Activated CD4-positive, CD25-positive, alpha-beta regulatory T cell treated with anti-CD3 and anti-CD28 coated beads, Interleukin-2, amount 50 U/mL, for 16 hours (primary cell): ENCODE results near the gene GDF11.

ENCODE experiments used
- DNase-seq: peaks from one replicate; pipeline ENCODE4 v3.0.0-alpha.2; 2020; ENCODE audit warnings: low read depth, low spot score

The GDF11 gene

GRCh38 chr12:55723516-55724225 is 19.3 kb upstream of the GDF11 start:
- no peak for DNase-seq

- no peak for DNase-seq
Observed at GRCh38 chr12:55724226-55724939, 18.5 kb upstream of the GDF11 start.

GRCh38 chr12:55724940-55725309 is 18.0 kb upstream of the GDF11 start:
- no peak for DNase-seq

DNA sequence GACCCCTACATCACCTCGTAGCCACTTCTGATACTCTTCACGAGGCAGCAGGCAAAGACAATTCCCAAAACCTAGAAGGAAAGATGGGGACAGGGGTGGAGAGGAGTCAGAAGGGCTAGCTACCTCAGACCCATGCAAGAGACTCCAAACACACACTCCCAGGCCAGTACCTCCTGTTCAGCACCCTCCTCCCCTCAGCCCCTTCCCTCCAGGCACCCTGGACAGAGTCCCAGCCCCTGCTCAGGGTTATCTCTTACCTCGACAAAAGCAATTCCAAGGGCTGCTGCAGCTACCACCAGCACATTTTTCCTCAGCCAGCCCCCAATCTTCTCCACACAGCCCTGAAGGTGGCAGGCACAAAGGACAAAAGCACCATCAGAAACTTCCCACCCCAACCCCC is 17.4 kb upstream of the GDF11 start:
- DNase-seq = no peak

DNA sequence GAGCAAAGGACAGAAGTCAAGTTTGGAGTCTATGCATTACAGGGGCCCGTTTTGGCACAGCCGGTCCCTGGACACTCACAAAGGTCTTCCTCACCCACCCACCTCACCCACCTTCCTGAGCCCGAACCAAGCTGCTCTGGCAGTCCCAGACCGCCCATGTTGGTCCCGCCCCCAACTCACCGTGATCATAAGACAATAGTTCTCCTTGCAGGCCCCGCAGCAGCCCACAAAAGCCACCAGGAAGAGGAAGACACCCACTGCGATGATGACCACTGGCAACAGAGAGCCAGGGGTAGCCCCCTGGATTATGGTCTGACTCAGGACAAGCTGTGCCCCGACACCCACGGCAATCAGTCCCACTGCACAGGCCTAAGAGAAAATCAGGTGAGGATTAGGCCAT is 16.0 kb upstream of the GDF11 start:
- no peak for DNase-seq

DNA sequence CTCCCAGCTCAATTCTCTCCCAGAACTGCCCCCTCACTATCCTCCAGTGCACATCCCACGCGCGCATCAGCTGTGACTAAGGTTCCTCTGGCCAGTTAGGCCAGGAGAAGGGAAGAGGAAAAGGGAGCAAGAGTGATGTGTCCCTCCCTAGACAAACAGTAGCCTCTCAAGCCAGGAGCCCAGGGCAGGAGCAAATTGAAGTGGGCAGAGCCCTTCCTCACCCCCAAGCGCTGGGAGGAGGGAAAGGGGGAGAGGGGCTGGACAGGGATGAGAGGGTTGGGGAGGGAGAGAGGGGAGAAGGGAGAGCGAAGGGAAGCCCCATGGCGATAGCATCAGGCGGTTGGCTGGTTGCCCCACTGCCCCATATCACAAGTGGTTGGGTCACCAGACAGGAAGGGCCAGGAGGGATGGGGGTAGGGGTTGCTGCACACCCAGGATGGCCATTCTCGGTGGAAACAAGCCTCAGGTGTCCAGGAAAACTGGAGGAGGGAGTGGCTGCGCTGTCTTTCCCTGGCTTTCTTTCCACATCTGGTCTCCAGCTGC is 15.2 kb upstream of the GDF11 start:
- DNase-seq = no peak

DNA sequence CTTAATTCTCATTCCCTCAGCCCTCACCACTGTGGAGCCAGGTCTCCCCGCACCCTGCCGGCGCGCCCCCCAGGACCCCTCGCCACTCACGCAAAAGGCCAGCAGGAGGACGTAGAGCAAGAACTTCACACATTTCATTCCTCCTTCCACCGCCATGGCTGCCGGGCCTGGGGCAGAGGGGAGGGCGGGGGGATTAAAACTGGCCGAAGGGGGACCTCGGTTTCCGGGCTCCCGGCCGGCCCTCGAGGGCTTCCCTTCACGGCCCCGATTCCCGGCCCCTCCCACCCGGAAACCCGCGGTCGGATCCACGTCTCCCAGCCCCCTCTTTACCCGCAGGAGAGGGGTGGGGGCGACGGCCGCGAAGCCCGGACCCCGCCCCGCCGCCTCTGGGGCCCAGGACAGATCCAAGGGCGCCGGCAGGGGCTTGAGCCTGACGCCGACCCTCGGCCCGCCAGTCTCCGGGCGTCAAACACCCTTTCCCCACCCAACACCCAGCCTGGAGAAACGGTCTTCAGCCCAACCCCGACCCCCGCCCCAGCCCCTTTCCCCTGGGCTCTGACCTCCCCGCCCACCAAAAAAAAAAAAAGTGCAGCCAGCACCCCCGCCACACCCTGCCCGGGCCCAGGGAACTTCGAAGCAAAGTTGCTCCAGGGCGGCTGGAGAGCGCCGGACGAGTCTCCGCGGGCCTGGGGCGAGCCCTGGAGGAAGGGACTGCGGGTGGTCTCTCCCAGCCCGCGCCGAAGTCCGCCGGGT is 14.6 kb upstream of the GDF11 start:
- DNase-seq = no peak

DNA sequence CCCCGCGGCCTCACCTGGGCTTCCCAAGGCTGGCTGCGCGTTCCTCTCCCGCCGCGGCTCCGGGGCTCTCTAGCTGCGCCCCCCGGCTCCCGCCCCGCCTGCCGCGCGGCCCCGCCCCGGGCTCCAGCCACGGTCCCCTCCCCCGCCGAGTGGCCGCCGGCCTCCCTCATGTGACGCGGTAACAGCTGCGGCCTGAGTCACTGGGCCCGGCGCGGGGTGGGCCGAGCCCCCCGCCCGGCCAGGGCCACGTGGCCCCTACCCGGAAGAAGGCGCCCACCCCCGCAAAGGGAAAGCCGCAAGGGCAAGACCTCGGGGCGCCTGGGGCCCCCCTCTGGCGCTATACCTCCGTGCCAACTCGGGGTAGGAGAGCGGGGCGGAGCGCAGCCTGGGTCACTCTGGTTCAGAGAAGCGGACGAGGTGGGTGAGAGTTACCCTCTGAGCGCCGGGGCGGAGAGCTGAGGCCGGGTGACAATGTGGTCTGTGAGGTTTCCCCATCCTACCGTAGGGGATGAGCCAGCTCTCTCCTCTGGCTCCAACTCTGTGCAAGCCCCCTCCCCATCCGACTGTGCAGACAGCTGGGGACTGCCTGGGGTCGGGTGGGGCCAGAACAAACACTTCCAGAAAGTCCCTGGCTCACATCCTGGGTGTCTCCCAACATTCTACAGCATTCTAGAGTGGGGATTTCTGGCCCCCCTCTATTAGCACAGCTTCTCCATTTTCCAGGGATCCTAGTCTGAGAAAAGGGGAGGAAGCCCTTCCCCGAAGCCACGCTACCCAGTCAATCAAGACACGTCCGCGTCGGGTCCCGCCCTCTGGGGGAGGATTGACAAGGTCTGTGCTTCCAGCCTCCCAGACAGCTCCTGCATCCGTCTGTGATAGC is 13.7 kb upstream of the GDF11 start, which contains the start of gene CD63:
CD63 (minus strand) TSS at position 71 of the 880 bp plus-strand sequence. CDS start 668 bp downstream, outside the sequence.
- peak; percentile 40 for DNase-seq

DNA sequence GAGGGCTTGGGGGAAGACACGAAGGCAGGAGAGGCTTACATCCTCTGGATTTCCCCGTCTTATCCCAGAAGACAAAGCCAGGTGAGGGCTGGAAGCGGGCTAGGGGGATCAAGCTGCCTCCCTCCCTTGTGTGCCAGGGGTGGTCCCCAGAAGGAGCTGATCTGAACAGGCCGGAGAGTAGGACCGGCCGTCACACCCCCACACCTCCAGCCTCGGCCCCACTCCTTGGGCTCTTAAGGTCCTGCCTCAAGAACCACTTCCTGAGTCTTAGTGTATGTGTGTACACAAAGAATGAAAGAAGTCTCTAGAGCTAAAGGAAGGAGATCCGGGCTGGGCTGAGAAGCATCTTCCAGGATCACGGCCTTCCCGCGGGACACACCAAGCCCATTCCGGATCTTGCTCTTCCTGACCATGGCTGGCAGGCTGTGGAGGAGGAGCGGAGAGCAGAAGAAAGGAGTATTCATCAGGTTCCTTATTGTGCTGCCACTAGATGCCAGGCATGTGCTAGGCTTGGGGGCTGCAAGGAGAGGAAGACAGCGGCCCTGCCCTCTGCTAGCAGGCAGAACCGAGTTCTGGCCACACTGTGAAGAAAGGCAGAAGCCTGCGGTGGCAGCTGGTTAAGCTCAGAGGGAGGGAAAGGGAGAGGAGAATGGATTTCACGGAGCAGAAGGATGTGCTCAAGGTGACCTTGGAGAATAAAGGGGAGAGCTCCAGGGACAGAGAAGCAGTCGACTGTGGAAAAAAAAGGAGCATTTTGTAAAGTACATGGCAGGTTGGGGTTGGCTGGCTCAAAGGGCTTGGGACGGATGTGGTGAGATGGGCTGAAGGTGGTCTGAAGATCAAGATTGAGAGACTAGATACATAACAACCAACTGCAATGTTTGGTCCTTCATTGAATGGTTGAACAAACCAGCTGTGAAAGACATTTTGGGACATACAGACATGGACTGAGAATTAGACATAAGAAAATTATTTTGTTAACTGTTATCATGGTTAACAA is 12.8 kb upstream of the GDF11 start:
- no peak for DNase-seq

- no peak for DNase-seq
Observed at GRCh38 chr12:55732288-55732687, 10.6 kb upstream of the GDF11 start.

DNA sequence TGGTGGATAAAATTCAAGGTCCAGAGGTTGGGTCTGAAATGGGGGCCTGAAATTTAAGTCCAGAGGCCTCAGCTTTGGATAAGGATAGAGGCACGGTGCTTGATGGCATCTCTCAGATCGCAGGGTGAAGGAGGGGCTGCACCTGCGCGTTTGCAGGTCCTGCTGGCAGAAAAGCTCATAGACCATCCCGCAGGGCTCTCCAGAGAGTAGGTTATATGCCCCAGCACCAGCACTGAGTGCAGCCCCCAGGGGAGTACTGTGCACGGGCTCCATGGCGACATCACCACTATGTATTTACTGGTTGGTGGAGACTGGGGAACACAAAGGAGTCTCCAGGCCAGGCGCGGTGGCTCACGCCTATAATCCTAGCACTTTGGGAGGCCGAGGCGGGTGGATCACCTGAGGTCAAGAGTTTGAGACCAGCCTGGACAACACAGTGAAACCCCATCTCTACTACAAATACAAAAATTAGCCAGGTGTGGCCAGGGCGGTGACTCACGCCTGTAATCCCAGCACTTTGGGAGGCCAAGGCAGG is 9.8 kb upstream of the GDF11 start:
- DNase-seq = no peak

- DNase-seq = no peak
Observed at GRCh38 chr12:55733858-55734257, 9.1 kb upstream of the GDF11 start.

DNA sequence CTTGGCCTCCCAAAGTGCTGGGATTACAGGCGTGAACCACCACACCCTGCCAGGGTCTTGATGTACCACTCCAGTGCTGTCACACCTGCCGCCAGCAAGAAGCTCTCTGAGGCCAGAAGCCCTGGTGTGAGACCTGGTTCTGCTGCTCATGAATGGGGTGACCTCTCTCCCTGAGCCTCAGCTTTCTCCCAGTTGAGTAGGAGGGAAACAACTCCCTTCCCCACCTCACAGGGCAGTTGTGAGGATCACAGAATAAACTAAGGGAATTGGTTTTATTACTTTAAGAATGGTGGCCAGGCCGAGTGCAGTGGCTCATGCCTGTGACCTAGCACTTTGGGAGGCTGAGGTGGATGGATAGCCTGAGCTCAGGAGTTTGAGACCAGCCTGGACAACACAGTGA is 8.3 kb upstream of the GDF11 start:
- no peak for DNase-seq

DNA sequence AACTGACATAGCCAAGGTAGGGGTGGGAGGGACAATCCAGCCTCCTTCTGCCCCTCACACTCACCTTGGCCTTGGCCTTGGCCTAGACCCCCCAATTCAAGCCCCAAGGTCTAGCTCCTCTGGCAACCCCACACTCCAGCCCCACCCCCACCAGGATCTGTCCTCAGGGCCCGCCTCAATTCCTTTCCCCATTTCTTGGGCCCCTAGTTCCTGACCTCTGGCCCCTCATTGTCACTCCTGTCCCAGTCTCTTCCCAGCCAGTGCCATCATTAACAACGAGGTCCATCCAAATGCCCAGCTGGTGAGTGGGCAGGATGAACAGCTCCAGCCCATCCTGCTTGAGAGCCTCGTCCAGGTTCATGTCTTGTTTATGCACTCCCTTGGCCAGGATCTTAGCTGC is 6.8 kb upstream of the GDF11 start:
- no peak for DNase-seq

- no peak for DNase-seq
Observed at GRCh38 chr12:55736780-55737580, 5.9 kb upstream of the GDF11 start.

DNA sequence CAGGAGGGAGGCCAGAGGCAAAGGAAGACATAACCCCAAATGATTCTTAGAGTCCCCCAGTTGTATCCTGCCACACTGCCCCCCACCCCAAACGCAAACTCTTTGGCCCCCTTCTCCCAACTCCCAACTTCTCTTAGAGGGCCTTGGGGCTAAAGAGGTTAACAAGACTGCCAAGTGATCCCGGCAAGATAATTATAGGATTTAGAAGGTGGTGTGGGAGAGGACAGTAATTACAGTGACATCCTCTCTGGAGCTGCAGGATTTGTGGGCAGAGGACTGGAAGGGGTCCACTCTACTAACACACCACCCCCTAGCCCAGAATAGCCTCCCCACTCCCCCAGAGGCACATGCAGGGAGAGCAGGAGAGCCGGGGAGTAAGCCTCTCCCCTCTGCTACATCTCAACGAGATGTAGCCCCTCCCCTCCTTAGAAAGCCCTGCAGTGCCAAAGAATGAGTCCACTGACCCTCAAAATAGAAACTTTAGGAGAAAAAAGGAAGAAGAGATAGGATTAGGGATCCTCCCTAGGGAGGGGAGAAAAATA is 5.3 kb upstream of the GDF11 start:
- DNase-seq = no peak

- DNase-seq = peak; percentile 68
Observed at GRCh38 chr12:55738123-55739024, 4.5 kb upstream of the GDF11 start.

- no peak for DNase-seq
Observed at GRCh38 chr12:55739025-55739378, 3.9 kb upstream of the GDF11 start.
